GM18519 (cell line): ENCODE data around the gene HHIPL1.
A peak's percentile ranks its signal among the peaks of the same experiment; 100 is the strongest.

Experiments
- ATAC-seq: cut with Tn5 transposase; IDR thresholded peaks from one replicate; pipeline ENCODE4 v1.9.1; 2021; ENCODE audit warnings: mild to moderate bottlenecking, moderate library complexity; ENCODE audit not compliant: unreplicated experiment, low FRiP score

Gene HHIPL1

GRCh38 chr14:99706107-99706900 is 61.4 kb downstream of the HHIPL1 start:
- no peak for ATAC-seq

GRCh38 chr14:99707420-99707819 is 62.5 kb downstream of the HHIPL1 start:
- ATAC-seq: no peak

- ATAC-seq: no peak
Observed at GRCh38 chr14:99707921-99708320, 63.0 kb downstream of the HHIPL1 start.

GRCh38 chr14:99708449-99708848 is 63.5 kb downstream of the HHIPL1 start:
- ATAC-seq: no peak

- no peak for ATAC-seq
Observed at GRCh38 chr14:99713972-99714371, 69.0 kb downstream of the HHIPL1 start.

- no peak for ATAC-seq
Observed at GRCh38 chr14:99715266-99716000, 70.5 kb downstream of the HHIPL1 start.

- no peak for ATAC-seq
Observed at GRCh38 chr14:99716091-99716849, 71.3 kb downstream of the HHIPL1 start.

GRCh38 chr14:99716850-99717681 is 72.1 kb downstream of the HHIPL1 start:
- no peak for ATAC-seq

- no peak for ATAC-seq
Observed at GRCh38 chr14:99717682-99718013, 72.7 kb downstream of the HHIPL1 start.

- ATAC-seq: peak; percentile 58
Observed at GRCh38 chr14:99718031-99718810, 73.3 kb downstream of the HHIPL1 start.

- peak; percentile 51 for ATAC-seq
Observed at GRCh38 chr14:99718811-99719192, 73.9 kb downstream of the HHIPL1 start.

GRCh38 chr14:99720941-99721791 is 76.2 kb downstream of the HHIPL1 start:
- ATAC-seq: no peak

GRCh38 chr14:99721792-99722516 is 77.0 kb downstream of the HHIPL1 start:
- no peak for ATAC-seq

- ATAC-seq: no peak
Observed at GRCh38 chr14:99722741-99723140, 77.8 kb downstream of the HHIPL1 start.

- ATAC-seq: no peak
Observed at GRCh38 chr14:99724196-99724891, 79.4 kb downstream of the HHIPL1 start.

- no peak for ATAC-seq
Observed at GRCh38 chr14:99724939-99725773, 80.2 kb downstream of the HHIPL1 start.
